ENCODE data around the gene METTL21A. TPM values are rescaled to one million over a fixed set of nuclear protein-coding genes. Genes with fewer than 3 reads are reported as not detected.
A peak's percentile ranks its signal among the peaks of the same experiment; 100 is the strongest.

METTL21A gene
- polyA plus RNA-seq, 10 donors = 14.4 to 21.8 (median 17.1) TPM

DNA sequence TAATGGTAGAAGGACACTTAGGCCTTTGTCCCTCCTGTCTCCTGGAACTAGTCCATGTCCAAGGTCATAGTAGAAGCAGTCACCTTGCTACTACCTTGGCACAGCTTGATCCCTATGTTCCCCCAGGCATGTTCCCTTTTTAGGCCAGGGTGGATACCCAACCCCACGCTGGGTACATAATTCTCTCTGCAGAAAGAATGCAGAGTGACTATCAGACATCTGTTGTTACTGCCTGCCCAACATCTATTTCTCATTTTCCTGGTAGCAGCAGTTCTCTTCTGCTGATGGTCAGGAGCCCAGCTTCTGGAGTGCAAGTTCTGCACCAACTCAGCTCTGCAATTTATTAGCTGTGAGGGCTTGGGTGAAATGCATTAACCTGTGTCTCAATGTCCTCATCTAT lies 4.4 kb upstream of the METTL21A start:
- DNase-seq = no peak

DNA sequence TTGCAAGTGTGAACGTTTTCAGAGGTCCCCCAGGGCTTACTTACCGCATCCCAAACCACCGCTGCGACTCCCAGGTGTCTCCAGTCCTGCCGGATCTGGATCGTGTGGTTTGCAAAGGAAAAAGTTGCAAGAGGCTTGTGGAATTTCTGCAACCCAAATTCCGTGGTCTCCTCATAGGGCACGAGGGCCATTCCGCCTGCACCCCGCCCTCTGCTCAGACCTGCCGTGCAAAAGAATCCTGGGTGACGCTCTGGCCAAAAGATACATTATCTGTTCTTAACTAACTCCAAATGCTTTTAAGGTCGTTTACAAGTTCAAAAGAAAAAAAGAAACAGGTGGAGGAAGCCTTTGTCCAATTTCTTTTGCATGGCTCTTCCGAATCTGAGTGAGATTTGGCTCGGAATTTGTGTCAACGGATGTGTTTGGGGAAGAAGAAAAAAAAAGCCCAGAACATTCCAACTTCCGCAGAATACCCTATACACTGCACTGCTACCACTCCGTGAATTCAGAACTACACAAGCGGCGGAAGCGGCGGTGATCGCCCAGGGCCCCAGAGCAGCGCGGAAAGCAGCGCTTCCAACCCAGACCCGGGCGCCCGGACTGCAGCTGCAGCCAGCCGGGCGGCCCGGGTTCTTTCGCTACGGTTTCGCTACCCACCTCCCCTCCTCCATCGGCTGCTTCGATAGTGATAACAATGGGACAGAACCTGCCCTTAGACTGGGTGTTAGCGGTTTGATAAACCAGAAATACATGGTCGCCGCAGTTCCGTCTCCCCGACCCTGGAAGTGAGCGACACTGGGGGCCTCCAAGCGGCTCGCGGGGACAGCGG lies 795 bp downstream of the METTL21A start:
- DNase-seq = peak; percentile 47 to 87 (median 72)

DNA sequence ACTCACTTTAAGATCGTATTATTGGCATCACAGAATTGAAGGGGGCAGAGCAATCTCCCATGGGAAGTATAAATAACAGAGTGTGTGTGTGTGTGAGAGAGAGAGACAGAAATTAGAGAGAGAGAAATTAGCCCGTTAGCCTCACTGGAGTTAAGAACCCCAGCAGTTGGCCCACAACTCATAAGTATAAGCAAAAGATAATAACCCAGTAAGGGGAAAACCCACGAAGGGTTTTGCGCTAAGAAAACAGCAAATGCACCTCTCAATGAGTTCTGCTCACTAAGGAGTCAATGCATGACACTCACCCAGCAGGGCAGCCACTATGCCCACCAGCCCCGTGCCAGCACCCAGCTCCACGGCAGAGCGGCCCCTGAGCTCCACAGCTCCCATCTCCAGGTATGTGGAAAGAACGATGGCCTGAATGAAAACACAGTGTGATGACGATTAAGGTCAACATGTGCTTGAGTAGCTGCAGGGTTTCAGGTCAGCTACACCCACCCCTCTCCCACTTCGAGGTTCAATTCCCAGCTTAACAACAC lies 3.6 kb downstream of the METTL21A start:
- DNase-seq = no peak

DNA sequence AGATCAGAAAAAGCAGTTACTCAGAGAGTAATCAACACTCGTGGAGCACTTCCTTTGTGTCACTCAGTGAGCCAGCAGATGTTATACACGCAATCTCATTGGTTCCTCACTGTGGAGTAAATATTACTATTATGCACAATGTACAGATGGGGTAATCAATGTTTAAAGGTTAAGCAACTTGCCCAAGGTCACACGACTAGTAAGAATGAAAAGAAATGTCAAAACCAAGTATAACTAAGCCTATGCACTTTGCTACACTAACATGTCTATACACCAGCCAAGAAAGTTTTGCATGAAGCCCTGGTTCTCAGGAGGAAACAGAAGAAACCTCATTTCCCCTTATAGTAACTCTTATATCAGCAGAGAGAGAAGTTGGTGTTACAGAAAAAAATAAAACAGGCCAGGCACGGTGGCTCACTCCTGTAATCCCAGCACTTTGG lies 5.4 kb downstream of the METTL21A start:
- DNase-seq = peak in 1 of 3 donors; percentile 23

DNA sequence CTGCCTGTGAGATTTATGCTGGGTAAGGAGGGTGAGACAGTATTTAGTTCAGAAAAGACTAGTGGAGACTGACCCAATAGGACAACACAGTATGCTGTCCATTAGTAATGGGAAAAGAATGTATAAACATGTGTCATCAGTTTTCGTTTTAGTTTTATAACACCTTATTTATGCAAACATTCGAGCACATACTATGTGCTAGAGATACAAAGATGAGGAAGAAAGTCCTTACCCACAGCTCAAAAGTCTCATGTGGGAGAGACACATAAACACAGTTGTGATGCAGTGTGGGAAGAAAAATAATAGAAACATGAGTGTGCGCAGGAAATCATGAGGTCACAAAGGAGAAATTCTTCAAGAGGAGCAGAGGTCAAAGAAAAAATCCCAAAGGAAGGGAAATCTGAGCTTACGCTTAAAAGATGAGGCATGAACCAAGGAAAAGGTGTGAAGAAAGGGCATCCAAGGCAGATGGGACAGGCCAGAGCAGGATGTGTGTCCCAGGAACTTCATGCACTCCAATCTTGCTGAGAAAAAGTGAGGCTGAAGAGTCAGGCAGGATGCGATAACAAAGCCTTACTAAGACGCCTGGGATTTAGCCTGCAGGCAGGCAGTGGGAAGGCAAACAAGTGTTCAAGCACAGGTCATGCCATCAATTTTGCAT lies 8.1 kb downstream of the METTL21A start:
- peak in 1 of 3 donors; percentile 43 for DNase-seq

DNA sequence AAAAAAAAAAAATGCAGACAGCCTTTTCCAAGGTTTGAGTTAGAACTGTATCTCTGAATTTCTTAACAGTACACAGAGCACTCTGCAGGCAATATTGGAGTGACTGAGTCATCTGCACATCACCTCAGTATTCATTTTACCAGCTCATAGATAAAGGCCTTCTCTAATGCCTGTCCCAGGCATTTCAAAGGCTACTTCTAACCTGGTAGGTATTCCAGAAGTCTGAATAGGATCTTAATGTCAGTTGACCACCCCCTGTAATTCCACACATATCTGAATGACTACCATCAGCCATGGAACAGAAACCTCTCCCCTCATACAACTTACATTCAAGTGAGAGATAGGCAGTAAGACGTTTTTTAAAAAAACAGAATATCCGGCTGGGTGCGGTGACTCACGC lies 9.0 kb downstream of the METTL21A start:
- no peak for DNase-seq

DNA sequence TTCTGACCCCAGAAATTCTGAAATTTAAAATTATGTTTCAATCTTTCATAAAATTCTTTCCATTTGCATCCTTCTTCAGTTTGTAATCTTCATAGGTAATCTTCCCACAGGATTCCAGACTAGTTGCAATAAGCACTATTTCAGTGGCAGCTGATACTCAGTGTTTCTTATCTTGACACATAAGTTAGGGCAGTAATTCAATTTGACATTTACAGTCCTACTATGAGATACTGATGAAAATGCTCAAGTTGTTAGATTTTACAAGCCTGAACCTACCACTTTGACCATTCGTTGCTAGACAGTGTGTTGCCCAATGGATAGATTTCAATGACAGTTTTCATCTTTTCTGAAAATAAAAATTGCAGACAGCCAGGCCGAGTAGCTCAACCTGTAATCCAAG lies 10.4 kb downstream of the METTL21A start:
- DNase-seq = no peak

DNA sequence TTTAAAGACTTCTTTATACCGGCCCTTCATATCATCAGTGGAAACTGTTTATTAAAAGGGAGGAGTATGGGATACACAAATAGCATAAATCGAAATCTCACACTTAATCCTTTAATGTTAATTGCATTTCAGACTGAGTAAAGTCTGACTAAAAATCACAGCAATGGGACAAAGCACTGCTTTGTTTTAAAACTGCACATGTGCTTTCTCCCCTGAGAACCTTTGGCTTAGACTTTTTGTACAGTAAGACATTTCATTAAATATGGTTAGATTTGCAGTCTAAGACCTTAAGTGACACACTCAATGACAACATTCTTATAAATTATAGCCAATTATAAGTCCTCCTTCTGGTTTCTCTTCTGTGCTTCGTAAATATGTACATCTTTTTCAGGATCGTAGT lies 12.5 kb downstream of the METTL21A start:
- DNase-seq = no peak

DNA sequence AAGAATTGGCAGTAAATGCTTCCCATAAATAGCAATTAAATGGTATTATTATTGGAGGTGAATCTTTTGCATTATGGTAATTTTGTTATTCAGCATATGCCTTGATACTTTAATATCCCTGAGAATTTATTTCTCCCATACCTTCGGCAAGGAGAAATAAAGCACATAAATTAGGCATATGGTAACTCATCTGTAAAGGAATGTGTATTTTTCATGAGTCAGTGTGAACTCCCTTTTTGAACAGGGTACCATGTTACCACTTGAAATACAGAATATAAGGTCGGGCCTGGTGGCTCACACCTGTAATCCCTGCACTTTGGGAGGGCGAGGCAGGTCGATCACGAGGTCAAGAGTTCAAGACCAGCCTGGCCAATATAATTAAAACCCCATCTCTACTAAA lies 18.4 kb downstream of the METTL21A start:
- DNase-seq = no peak

DNA sequence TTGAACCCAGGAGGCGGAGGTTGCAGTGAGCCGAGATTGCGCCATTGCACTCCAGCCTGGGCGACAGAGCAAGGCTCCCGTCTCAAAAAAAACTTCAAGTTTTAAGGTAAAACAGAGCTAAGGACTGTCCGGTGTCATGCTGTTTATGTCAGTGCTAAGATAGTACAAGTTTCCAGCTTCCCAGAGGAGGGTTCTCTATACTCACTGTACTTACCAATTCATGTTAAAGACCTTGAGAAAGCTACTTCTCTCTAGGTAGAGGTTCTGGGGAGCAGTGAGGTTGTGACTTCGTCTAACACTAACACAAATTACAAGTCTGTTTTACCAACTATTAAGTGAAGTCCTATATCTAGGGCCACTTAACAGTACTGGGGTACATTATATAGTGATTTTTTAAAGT lies 18.8 kb downstream of the METTL21A start:
- no peak for DNase-seq

DNA sequence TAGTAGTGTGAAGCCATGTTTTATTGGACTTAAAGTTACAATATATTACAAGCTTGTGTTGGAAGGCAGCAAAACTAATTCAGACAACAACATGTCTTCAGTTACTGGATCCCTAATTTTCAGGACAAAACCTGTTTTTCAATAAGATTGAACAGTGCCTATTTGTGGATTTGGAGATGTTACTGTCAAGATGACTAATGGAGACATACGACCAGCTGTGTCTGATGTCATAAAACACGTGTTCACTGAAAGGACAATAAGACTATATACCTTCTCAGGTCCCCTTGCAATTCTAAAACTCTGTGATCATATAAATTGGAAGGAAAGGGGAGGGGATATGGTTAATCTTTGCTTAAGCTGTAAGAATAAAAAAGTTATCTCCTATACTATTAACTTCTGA lies 21.7 kb downstream of the METTL21A start:
- no peak for DNase-seq

DNA sequence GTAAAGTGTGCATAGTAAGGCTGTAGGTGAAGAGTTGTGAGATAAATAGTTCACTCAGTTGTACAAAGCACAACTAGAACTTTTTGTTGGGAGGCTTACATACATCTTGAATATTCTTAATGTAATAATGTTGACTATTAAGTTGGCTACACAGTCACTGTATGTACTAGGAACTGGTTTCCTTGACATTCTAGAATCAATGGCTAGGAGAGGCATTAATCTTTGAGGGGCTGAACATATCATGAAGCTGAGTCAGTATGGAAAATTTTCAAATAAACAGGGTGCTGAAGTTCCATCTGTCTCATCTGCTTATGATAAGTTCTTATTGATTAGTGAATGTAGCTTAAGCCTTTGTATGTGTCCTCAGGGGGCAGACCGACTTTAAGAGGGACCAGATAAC lies 23.4 kb downstream of the METTL21A start:
- no peak for DNase-seq

DNA sequence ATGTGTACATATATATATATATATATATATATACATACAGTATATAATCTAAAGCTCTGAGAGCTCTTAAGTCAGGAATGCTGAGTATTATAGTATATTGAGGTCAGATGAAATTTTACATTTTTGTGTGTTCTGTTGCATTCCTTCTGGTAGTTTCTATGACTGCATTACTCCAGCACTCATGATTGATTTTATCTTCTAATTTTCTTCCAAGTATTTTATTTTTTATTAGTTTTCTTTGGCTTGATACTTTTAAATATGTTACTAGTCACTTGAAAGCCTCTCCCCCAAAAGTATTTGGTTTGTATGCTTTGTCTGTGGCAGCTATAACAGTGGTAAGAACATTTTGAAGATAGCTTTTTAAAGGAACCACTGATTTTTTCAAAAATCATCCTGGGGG lies 25.0 kb downstream of the METTL21A start:
- peak in 1 of 3 donors; percentile 23 for DNase-seq

DNA sequence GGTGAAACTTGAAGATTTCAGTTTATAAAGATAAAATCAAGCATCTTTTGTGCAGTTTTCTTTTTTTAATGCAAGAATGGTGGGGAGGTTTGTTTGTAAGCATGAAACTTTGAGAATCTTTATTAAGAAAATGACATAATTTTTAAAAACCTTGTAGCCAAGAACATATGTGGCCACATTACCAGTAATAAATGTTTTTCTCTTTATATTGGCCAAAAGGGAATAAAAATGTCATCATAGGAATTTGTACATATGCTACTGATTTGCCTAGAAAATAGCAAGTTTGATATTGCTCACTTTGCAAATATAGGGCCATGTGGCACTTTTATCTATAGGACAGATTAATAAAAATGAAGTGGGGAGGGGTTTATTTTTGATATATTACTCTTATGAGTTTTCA lies 25.6 kb downstream of the METTL21A start:
- no peak for DNase-seq

DNA sequence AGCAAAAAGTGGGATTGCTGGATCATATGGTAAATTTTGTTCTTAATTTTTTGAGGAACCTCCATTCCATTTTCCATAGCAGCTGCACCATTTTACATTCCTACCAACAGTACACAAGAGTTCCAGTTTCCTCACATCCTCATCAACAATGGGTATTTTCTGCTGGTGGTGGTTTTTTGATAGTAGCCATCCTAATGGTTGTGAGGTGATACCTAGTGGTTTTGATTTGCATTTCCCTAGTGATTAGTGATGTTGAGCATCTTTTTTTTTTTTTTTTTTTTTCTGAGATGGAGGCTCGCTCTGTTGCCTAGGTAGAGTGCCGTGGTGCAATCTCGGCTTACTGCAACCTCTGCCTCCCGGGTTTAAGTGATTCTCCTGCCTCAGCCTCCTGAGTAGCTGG lies 30.5 kb downstream of the METTL21A start:
- DNase-seq = no peak

DNA sequence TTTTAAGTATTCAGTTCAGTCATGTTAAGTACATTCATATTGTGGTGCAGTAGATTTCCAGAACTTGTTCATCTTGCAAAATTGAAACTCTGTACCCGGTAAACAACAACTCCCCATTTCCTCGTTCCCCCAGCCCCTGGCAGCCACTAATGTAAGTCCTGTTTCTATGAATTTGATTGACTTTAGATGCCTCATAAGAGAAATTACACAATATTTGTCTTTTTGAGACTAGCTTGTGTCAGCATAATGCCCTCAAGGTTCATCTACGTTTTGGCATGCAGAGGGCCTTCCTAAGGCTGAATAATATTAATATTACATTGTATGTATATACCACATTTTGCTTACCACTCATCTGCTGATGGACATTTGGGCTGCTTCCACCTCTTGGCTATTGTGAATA lies 30.9 kb downstream of the METTL21A start:
- no peak for DNase-seq

DNA sequence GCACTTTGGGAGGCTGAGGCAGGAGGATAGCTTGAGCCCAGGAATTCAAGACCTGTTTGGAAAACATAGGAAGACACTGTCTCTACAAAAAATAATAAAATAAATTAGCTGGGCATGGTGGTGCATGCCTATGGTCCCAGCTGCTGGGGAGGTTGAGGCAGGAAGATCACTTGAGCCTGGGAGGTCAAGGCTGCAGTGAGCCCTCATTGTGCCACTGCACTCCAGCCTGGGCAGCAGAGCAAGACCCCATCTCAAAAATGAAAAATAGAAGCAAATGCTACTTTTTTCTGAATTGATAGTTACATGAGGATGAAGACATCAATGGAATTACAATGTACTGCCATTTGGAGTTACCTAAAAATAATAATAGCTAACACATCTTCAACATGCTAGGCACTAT lies 31.9 kb downstream of the METTL21A start:
- DNase-seq = no peak

DNA sequence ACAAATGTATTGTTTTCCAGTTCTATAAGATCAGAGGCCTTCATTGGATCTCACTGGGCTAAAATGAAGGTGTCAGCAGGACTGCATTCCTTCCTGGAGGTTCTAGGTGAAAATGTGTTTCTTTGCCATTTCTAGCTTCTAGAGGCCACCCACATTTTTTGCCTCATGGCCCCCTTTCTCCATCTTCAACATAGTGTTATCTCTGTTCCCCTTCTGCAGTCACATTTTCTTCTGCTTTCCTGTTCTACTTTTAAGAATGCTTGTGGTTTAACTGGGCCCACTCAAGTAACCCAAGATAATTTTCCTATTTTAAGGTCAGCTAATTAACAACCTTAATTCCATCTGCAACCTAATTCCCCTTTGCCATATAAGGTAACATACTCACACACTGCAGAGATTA lies 36.1 kb downstream of the METTL21A start:
- DNase-seq = no peak

DNA sequence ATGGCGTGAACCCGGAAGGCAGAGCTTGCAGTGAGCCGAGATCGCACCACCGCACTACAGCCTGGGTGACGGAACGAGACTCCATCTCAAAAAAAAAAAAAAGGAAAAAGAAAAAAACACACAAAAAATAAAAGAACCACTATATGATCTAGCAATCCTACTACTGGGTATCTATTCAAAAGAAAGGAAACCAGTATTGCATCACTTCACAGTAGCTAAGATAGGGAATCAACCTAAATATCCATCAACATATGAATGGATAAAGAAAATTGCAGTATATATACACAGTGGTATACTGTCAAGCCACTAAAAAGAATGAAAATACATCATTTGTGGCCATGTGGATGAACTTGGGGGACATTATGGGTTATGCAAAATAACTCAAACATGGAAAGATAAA lies 37.9 kb downstream of the METTL21A start:
- no peak for DNase-seq

DNA sequence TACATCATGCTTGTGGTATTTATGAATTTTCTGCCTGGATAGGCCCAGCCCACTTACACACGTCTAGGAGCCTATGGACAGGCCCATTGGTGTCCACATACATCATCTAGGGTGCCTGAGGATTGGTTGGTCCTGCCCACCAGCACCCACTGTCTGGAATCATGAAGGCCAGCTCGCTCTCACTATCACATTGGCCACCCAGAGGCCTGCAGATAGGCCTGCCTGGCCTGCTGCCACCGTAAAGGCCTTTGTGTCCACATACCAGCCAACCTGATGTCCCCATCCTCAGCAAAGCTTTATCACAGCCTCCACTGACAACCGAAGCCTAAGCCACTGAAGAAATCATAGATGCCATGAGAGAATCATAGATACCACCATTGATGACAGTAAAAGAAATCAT lies 40.2 kb downstream of the METTL21A start:
- no peak for DNase-seq

DNA sequence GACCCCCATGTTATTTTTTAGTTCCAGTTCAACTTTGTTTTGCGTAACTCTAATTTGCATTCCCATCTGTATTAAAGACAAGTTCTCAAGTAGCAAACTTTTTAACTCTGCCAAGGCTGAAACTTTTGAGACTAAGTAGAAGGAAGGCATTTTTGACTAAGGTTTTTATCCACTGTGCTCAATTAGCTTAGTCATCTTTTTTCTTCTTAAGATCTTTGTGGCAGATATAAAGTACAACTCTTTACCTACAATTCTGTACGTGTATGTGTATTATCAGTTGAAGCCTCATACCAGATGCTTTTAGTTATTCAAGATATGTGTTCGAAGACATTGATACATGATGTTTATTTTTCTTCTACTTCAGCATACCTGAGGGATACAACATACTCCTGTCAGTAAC lies 53.8 kb downstream of the METTL21A start:
- no peak for DNase-seq

DNA sequence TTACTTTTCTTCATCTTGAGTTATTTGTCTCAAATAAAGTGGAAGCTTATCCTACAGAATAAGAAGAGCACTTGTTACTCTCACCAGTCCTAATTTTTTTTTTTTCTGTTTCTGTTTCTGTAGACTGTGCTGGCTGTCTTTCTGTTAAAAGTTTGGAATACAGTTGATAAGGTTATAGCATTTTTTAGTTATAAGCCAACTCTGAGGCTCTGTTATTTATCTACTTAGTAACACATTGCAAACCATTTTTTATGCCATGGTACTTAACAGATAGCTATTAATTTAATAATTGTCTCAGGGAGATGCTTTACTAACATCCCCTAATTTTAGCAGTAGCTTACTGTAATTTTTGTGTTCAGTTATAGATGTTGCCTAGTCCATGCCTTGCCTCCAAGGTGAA lies 57.5 kb downstream of the METTL21A start:
- DNase-seq = no peak
